T-cell (primary cell): ENCODE data around the gene EPB41L2. TPM values are rescaled to one million over a fixed set of nuclear protein-coding genes. Genes with fewer than 3 reads are reported as not detected.
"Not testable (repeated sequence)": the region's sequence is repeated elsewhere in the genome, so short reads cannot be mapped to it uniquely, and the experiment has no call there.

ENCODE experiments used
- ATAC-seq, 4 experiments: fragments of 200-7000 bp in 3 of 4; fragments of 150-1000 bp in 1 of 4; cut with Tn5 transposase; replicated peaks in 1 of 4; 1 replicate in 3 of 4; 2 replicates in 1 of 4; pipeline ENCODE4 v1.10.0; 2021; ENCODE audit warnings: moderate library complexity in 3 of 4, mild to moderate bottlenecking in 2 of 4, moderate number of reproducible peaks in 1 of 4
- CTCF ChIA-PET, 2 donors: fragments of 300-600 bp; sonication (Branson Sonifier 250); formaldehyde crosslinking; loops; one replicate each; lab custom pipeline; 2022; ENCODE audit warnings: antibody characterized with exemption in 2 of 2; lab: Charles Lee
- POLR2A ChIA-PET, 2 donors: fragments of 300-600 bp; sonication (Branson Sonifier 250); formaldehyde crosslinking; loops; one replicate each; lab custom pipeline; 2022; ENCODE audit warnings: antibody characterized with exemption in 2 of 2; lab: Charles Lee
- DNase-seq, 35 experiments: peaks; one replicate each; pipeline versions ENCODE4 v3.0.0 to v3.0.0-alpha.2; 2013 to 2023
- H3K27ac ChIP-seq: one replicate; pipeline ENCODE4 v1.5.1; 2013; ENCODE audit warnings: low read length
- H3K27me3 ChIP-seq, 2 experiments: replicated peaks in 1 of 2; 1 replicate in 1 of 2; 2 replicates in 1 of 2; pipeline versions ENCODE4 v1.6.1 to v1.7.0; 2013; ENCODE audit warnings: low read length in 1 of 2, mixed read lengths in 1 of 2; ENCODE audit not compliant: control insufficient read depth in 2 of 2, insufficient read depth in 2 of 2; ENCODE audit errors: extremely low read depth in 1 of 2
- H3K36me3 ChIP-seq, 2 donors: 1 replicate in 1 of 2; 2 replicates in 1 of 2; pipeline versions ENCODE4 v1.6.1 to v1.7.0; 2013; ENCODE audit warnings: low read length in 1 of 2; ENCODE audit not compliant: control insufficient read depth in 2 of 2, insufficient read depth in 1 of 2; ENCODE audit errors: extremely low read depth in 1 of 2
- H3K4me1 ChIP-seq, 2 experiments: 1 replicate in 1 of 2; 2 replicates in 1 of 2; pipeline versions ENCODE4 v1.6.1 to v1.7.0; 2013; ENCODE audit warnings: low read length in 2 of 2, mixed read lengths in 1 of 2; ENCODE audit not compliant: insufficient read depth in 2 of 2, control insufficient read depth in 1 of 2; ENCODE audit errors: extremely low read depth in 1 of 2
- H3K4me3 ChIP-seq, 2 donors: 1 replicate in 1 of 2; 2 replicates in 1 of 2; pipeline versions ENCODE4 v1.5.1 to v1.7.0; 2013; ENCODE audit warnings: mild to moderate bottlenecking in 2 of 2, low read length in 1 of 2, moderate library complexity in 1 of 2; ENCODE audit not compliant: control insufficient read depth in 1 of 2; ENCODE audit errors: extremely low read depth in 1 of 2
- H3K9me3 ChIP-seq: 2 replicates; pipeline ENCODE4 v1.7.0; 2013
- H3K27ac Mint-ChIP-seq, 2 donors: one replicate each; pipeline ENCODE4 v1.8.0; 2020 to 2021; ENCODE audit warnings: mild to moderate bottlenecking in 2 of 2, mixed read lengths in 2 of 2
- H3K27me3 Mint-ChIP-seq, 2 donors: one replicate each; pipeline ENCODE4 v1.8.0; 2021 to 2022; ENCODE audit warnings: mixed read lengths in 2 of 2
- H3K36me3 Mint-ChIP-seq: one replicate; pipeline ENCODE4 v1.8.0; 2021; ENCODE audit warnings: mixed read lengths
- H3K4me1 Mint-ChIP-seq, 3 donors: one replicate each; pipeline ENCODE4 v1.8.0; 2020 to 2022; ENCODE audit warnings: mixed read lengths in 3 of 3, mild to moderate bottlenecking in 1 of 3
- H3K4me3 Mint-ChIP-seq, 3 donors: one replicate each; pipeline ENCODE4 v1.8.0; 2020 to 2022; ENCODE audit warnings: mild to moderate bottlenecking in 3 of 3, mixed read lengths in 3 of 3, moderate library complexity in 3 of 3
- H3K9me3 Mint-ChIP-seq, 3 donors: one replicate each; pipeline ENCODE4 v1.8.0; 2020 to 2022; ENCODE audit warnings: mixed read lengths in 3 of 3
- WGBS: methylation state at CpG from one replicate; pipeline ENCODE4 v1.1.5; 2013; ENCODE audit warnings: missing lambda C conversion rate; ENCODE audit not compliant: insufficient coverage; 5-methylcytosine and 5-hydroxymethylcytosine counted together
- total RNA-seq, 35 experiments: library from RNA in 6 of 35; stranded (reverse) in 6 of 35; fragments of 120-200 nt in 1 of 35; gene quantifications; one replicate each; pipeline versions ENCODE4 v1.2.1 to v1.2.4 and lab custom pipeline; 2013 to 2026

The EPB41L2 gene
- total RNA-seq, 5 donors from 2014 or later (not counting 1 experiment from before 2014, with no cell fraction given), result 11.1 to 15.0 (median 13.6) TPM

- Mint-ChIP-seq H3K4me3 (no peak overlapping the region), H3K9me3 (peaks cover 0 to 4% (median 0%) of the 10 kb centered on the region in 3 donors), H3K36me3 (no peaks in the 10 kb centered on the region), H3K27ac (no peak overlapping the region), H3K27me3 (no peaks in the 10 kb centered on the region), H3K4me1 (peaks cover 0 to 4% (median 0%) of the 10 kb centered on the region in 3 donors)
- 92% methylated on average over 2 of the region's 10 CpGs for WGBS
- CTCF ChIA-PET, result no interaction called here
- POLR2A ChIA-PET, result interaction anchor here in 1 of 2 donors (0.6 kb wide), 2 partner anchors 9 to 434 kb away, joined by 3 to 4 read pairs; no protein-coding TSS in a partner anchor
- Histone ChIP-seq H3K4me1 (no peaks in the 10 kb centered on the region), H3K36me3 (no peaks in the 10 kb centered on the region), H3K27ac (no peak overlapping the region), H3K27me3 (no peaks in the 10 kb centered on the region), H3K9me3 (no peaks in the 10 kb centered on the region), H3K4me3 (no peak overlapping the region)
- ATAC-seq (no peak), DNase-seq (no peak)
These were observed 68.5 kb downstream of the EPB41L2 start for GRCh38 chr6:130994319-130995097.

GRCh38 chr6:130993292-130993765 is 69.7 kb downstream of the EPB41L2 start:
- ChIA-PET POLR2A (no interaction called here), CTCF (no interaction called here)
- no peak for ATAC-seq
- no peaks in the 10 kb centered on the region for H3K27me3 Mint-ChIP-seq
- H3K36me3 Mint-ChIP-seq, result no peaks in the 10 kb centered on the region
- no peak for DNase-seq
- no peaks in the 10 kb centered on the region for H3K36me3 ChIP-seq
- H3K27ac Mint-ChIP-seq, result no peak overlapping the region
- no peak overlapping the region for H3K4me3 Mint-ChIP-seq
- H3K4me1 Mint-ChIP-seq, result peaks cover 0 to 4% (median 0%) of the 10 kb centered on the region in 3 donors
- H3K9me3 ChIP-seq, result no peaks in the 10 kb centered on the region
- WGBS, result 98% methylated on average over 6 of the region's 11 CpGs
- peaks cover 0 to 4% (median 0%) of the 10 kb centered on the region in 3 donors for H3K9me3 Mint-ChIP-seq
- H3K4me3 ChIP-seq, result no peak overlapping the region
- H3K27me3 ChIP-seq, result no peaks in the 10 kb centered on the region
- no peaks in the 10 kb centered on the region for H3K4me1 ChIP-seq
- no peak overlapping the region for H3K27ac ChIP-seq

- Histone ChIP-seq H3K36me3 (no peaks in the 10 kb centered on the region), H3K27me3 (no peaks in the 10 kb centered on the region), H3K27ac (no peak overlapping the region), H3K4me1 (no peaks in the 10 kb centered on the region), H3K4me3 (no peak overlapping the region), H3K9me3 (no peaks in the 10 kb centered on the region)
- Mint-ChIP-seq H3K27ac (no peak overlapping the region), H3K4me3 (no peak overlapping the region), H3K27me3 (no peaks in the 10 kb centered on the region), H3K36me3 (peaks cover 3% of the 10 kb centered on the region), H3K9me3 (peaks cover 0 to 4% (median 4%) of the 10 kb centered on the region in 3 donors), H3K4me1 (no peaks in the 10 kb centered on the region)
- 80% methylated on average over 1 of the region's 6 CpGs for WGBS
- CTCF ChIA-PET, result no interaction called here
- ATAC-seq (no peak), DNase-seq (no peak)
- POLR2A ChIA-PET, result no interaction called here
These were observed 71.5 kb downstream of the EPB41L2 start for GRCh38 chr6:130991422-130992137.

GRCh38 chr6:130987539-130987938 is 75.5 kb downstream of the EPB41L2 start:
- H3K27me3 Mint-ChIP-seq, H3K9me3 ChIP-seq, H3K4me1 ChIP-seq, H3K36me3 Mint-ChIP-seq, POLR2A ChIA-PET, ATAC-seq, DNase-seq, H3K27ac ChIP-seq, H3K36me3 ChIP-seq, H3K4me3 ChIP-seq, H3K4me3 Mint-ChIP-seq, H3K4me1 Mint-ChIP-seq, CTCF ChIA-PET, H3K27me3 ChIP-seq, H3K27ac Mint-ChIP-seq: not testable (repeated sequence)
- no CpG with 5 or more reads among the region's 5 CpGs for WGBS
- peaks cover 0 to 26% (median 4%) of the 10 kb centered on the region in 3 donors for H3K9me3 Mint-ChIP-seq

GRCh38 chr6:130985115-130985514 is 77.9 kb downstream of the EPB41L2 start:
- peaks cover 0 to 5% of the 10 kb centered on the region in 2 experiments for H3K4me1 ChIP-seq
- H3K9me3 Mint-ChIP-seq, result peaks cover 0 to 26% (median 0%) of the 10 kb centered on the region in 3 donors
- ChIA-PET CTCF (no interaction called here), POLR2A (no interaction called here)
- no peak for ATAC-seq
- DNase-seq, result no peak
- no peak overlapping the region for H3K4me3 Mint-ChIP-seq
- peaks cover 5 to 14% (median 11%) of the 10 kb centered on the region in 3 donors for H3K4me1 Mint-ChIP-seq
- no peak overlapping the region for H3K4me3 ChIP-seq
- no peaks in the 10 kb centered on the region for H3K36me3 ChIP-seq
- peaks cover 10% of the 10 kb centered on the region for H3K36me3 Mint-ChIP-seq
- 95% methylated on average over 8 of the region's 8 CpGs for WGBS
- no peaks in the 10 kb centered on the region for H3K27me3 ChIP-seq
- H3K9me3 ChIP-seq, result no peaks in the 10 kb centered on the region
- no peak overlapping the region for H3K27ac Mint-ChIP-seq
- H3K27me3 Mint-ChIP-seq, result no peaks in the 10 kb centered on the region
- no peak overlapping the region for H3K27ac ChIP-seq

- peaks cover 0 to 5% of the 10 kb centered on the region in 2 experiments for H3K4me1 ChIP-seq
- CTCF ChIA-PET, result no interaction called here
- ATAC-seq (no peak), DNase-seq (no peak)
- H3K9me3 ChIP-seq, result no peaks in the 10 kb centered on the region
- Mint-ChIP-seq H3K4me1 (peaks cover 11 to 17% (median 16%) of the 10 kb centered on the region in 3 donors), H3K36me3 (peaks cover 14% of the 10 kb centered on the region), H3K27ac (no peak overlapping the region), H3K4me3 (no peak overlapping the region), H3K9me3 (peaks cover 0 to 26% (median 0%) of the 10 kb centered on the region in 3 donors), H3K27me3 (no peaks in the 10 kb centered on the region)
- H3K36me3 ChIP-seq, result no peaks in the 10 kb centered on the region
- H3K4me3 ChIP-seq, result no peak overlapping the region
- peaks cover 0 to 3% of the 10 kb centered on the region in 2 experiments for H3K27me3 ChIP-seq
- no peak overlapping the region for H3K27ac ChIP-seq
- POLR2A ChIA-PET, result no interaction called here
- 87% methylated on average over 3 of the region's 6 CpGs for WGBS
These were observed 80.0 kb downstream of the EPB41L2 start for GRCh38 chr6:130982941-130983456.
